OCI-LY7 (cell line): Measurements from ENCODE around the gene CRB1.

Experiments used
- EZH2phosphoT487 ChIP-seq: fragments of 200-600 bp; sonication (generic); IDR thresholded peaks from 2 replicates; pipeline ENCODE4 v1.6.1; 2018; ENCODE audit warnings: low read depth, borderline replicate concordance, mild to moderate bottlenecking, mixed run types, antibody characterized with exemption, low read length, moderate library complexity, mixed read lengths
- TF ChIP-seq, protein P1 (sequence below): fragments of 200-600 bp; sonication (generic); conservative IDR thresholded peaks from 2 replicates; pipeline ENCODE4 v1.5.1; 2014; ENCODE audit warnings: mild to moderate bottlenecking, antibody characterized with exemption, low read length, moderate library complexity, mixed read lengths

DNA sequence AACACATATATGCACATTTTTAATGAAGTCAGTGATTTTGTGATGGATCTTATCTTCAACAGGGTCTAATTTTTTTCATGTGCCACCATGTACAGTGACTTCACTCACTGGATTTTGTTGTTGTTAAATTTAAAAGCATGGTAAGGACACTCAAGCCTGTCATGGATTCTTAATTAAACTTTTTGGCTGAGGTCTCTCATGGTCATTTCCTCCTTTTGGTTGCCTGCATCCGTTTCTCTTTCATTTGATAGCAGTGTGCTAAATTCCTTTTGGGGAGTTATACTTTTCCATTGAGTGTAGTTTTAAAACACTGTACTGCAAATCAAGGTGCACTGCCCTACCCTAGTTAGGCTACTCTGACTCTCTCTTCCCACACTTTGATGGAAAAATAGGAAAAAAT is 13.2 kb upstream of the CRB1 start:
- TF ChIP-seq, protein P1, sequence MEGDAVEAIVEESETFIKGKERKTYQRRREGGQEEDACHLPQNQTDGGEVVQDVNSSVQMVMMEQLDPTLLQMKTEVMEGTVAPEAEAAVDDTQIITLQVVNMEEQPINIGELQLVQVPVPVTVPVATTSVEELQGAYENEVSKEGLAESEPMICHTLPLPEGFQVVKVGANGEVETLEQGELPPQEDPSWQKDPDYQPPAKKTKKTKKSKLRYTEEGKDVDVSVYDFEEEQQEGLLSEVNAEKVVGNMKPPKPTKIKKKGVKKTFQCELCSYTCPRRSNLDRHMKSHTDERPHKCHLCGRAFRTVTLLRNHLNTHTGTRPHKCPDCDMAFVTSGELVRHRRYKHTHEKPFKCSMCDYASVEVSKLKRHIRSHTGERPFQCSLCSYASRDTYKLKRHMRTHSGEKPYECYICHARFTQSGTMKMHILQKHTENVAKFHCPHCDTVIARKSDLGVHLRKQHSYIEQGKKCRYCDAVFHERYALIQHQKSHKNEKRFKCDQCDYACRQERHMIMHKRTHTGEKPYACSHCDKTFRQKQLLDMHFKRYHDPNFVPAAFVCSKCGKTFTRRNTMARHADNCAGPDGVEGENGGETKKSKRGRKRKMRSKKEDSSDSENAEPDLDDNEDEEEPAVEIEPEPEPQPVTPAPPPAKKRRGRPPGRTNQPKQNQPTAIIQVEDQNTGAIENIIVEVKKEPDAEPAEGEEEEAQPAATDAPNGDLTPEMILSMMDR, result no peak
- TF ChIP-seq EZH2phosphoT487, result no peak
